NCI-H526 (cell line): ENCODE results near the gene C5orf34.
A peak's percentile ranks its signal among the peaks of the same experiment; 100 is the strongest.
"Not testable (repeated sequence)": the region's sequence is repeated elsewhere in the genome, so short reads cannot be mapped to it uniquely, and the experiment has no call there.

Experiments
- DNase-seq, 2 experiments: peaks; one replicate each; lab custom pipeline; 2025; lab: John Stamatoyannopoulos, UW

Gene C5orf34

GRCh38 chr5:43514816-43515677 lies at the start of gene C5orf34:
TSS of gene C5orf34 (minus strand) at chr5:43515148. CDS start at chr5:43509339, 5,809 bp downstream.
- DNase-seq: peak; percentile 97 to 99

DNA sequence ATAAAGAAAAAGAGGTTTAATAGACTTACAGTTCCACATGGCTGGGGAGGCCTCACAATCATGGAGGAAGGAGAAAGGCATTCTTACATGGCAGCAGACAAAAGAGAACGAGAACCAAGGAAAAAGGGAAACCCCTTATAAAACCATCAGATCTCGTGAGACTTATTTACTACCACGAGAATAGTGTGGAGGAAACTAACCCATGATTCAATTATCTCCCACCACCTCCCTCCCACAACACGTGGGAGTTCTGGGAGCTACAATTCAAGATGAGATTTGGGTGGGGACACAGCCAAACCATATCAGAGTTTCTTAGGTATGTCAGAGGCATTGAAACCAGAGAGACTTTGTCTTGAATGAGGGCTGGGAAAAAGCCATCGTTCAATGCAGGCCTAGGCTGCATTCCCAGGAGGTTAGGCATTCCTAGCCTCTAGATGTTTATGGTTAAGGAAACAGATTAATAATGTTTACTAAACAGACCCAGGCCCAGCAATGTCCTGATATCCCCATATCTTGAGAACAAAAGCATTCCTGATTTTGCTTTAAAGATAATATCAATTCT lies 49.4 kb upstream of the C5orf34 start:
- DNase-seq: no peak

DNA sequence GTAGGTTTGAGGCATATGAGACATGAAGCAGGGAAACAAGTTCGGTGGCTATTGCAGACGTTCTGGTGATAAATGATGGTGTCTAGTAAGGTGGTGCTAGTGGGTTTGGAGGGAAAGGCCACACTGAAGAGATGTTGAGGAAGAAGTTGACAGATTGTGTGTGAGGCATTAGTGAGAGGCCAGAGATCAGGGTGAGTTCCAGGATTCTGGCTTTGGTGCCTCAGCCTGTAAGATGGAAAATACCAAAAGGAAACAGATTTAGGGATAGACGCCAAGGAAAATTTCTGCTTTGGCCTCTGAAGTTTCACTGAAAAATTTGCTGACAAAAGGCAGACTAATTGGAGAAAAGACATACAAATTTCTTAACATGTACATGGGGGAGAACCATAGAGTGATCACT lies 48.4 kb upstream of the C5orf34 start:
- DNase-seq: no peak

DNA sequence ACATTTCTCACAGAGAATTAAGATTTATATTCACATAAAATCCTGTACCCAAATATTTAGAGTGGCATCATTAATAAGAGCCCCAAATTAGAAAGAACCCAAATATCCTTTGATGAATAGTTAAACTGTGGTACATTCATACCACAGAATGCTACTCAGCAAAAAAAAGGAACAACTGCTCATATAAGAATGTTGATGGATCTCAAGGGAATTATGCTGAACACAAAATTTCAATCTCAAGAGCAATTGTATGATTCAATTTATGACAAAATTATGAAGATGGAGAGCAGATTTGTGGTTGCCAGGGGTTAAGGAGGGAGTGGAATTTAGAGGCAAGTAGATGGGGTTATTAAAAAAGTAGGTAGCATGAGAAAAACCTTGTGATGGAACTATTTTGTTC lies 46.4 kb upstream of the C5orf34 start:
- no peak for DNase-seq

DNA sequence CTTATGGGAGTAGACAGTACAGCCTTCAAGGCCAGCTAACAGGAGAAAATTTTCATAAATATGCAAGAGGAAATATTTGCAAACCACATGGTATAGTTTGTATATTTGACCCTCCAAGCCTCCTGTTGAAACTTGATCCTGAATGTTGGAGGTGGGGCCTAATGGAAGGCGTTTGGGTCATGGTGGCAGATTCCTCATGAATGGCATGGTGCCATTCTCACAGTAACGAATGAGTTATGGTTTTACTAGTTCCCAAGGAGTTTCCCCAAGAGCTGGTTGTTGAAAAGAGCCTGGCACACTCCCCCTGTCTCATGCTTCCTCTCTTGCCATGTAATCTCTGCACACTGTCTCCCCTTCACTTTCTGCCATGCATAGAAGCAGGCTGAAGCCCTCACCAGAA lies 45.2 kb upstream of the C5orf34 start:
- DNase-seq: peak; percentile 97

GRCh38 chr5:43556857-43557542 lies 42.1 kb upstream of the C5orf34 start, which contains the start of gene PAIP1:
TSS of gene PAIP1 (minus strand) at chr5:43557077. CDS start at chr5:43556846, 231 bp downstream.
- DNase-seq: peak; percentile 71 to 97

DNA sequence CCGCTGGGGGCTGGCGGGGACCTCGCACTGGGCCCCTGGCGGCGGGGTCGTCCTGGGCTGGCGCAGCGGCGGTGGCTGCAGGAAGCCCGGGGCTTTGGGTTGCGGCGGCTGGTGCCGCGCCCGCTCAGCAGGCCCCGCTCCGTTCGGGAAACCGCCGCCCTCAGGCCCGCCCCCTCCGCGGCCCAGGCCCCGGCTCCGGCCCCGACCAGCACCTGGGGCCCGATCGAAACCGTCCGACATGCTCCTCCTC lies 41.6 kb upstream of the C5orf34 start:
- DNase-seq: not testable (repeated sequence)

DNA sequence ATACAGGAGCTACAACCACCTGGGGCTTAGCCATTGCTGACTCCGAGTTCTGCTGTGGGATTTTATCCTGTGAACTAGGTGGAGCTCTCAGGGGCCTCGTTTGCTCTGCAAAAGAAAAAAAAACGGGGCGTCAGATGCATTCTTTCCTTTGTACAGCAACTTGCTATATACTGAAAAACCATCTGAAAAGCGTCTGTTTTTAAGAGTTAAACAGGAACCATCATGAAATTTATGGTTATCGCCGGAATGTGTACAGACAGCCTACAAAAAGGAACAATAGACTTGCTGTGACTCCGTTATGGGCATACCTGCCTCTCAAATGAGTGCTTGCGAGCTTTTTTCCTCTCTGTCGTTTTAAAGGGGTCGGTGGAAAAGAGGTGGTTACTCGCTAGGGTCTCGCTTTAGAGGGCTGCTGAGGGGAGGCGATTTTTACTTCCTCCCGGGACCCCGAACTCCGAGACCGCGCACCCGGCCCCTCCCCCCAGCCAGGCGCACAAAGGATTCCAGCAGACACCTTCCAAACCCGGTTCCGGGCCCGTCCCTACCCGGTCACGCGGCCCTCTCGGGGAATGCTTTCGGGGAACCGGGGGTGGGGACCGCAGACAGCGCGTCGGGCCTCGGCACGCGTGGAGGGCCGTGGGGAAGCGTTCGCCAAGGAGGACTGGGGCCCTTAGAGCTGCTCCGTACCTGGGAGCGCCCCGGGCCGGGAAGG lies 41.1 kb upstream of the C5orf34 start:
- DNase-seq: peak; percentile 68 to 86

DNA sequence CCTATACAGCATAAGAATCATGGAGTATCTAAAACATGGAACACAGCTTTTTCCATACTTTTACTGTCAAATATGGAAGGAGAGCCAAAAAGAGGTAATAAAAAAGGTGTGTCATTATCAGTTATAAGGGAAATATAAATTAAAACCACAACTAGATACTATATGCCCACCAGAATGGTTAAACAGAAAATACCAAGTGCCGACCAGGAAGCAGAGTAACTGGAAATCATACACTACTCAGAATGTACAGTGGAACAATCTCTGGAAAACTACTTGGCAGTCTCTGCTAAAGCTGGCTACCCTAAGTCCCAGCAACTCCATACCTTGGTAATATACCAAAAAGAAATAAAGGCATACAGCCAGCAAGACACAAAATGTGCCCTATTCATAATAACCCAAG lies 39.5 kb upstream of the C5orf34 start:
- no peak for DNase-seq

DNA sequence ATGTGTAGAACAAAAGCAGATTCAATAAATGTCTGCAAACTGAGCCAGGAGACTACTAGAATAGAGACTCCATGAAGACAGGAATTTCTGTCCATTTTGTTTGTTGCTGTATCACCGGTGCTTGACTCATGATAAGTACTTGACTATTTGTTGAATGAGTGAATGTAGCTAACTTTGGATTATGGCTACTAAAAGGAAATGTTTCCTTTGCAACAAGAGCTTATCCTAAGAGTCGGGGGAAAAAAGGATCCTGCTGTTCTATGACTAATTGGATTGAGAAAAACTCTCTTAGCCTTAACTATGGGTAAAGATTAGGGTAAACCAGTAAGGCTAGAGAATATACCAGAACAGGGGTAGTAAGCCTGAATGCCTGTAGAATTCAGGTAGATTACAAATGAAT lies 38.4 kb upstream of the C5orf34 start:
- no peak for DNase-seq

DNA sequence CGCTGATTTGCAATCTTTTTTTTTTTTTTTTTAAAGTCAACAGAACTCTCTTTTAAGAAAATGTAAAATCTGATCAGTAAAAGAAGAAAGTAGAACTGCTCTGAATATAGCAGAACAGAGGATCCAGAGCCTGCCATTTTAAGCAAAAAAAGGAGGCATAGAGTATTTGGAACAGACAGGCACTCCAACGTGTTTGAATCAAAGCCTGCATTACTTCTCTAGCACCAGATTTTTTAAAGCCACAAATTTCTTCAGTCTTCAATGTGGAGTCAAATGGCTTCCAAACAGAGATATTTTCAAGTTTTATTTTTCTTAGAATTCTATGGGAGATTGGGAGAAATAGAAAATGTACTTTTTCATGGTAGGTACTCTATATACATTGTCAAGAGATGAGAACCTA lies 36.8 kb upstream of the C5orf34 start:
- DNase-seq: no peak

DNA sequence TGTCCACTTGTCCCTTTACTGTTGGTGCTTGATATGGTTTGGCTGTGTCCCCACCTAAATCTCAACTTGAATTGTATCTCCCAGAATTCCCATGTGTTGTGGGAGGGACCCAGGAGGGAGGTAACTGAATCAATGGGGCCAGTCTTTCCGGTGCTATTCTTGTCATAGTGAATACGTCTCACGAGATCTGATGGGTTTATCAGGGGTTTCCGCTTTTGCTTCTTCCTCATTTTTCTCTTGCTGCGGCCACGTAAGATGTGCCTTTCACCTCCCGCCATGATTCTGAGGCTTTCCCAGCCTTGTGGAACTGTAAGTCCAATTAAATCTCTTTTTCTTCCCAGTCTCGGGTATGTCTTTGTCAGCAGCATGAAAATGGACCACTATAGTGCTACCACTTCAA lies 34.3 kb upstream of the C5orf34 start:
- DNase-seq: not testable (repeated sequence)

DNA sequence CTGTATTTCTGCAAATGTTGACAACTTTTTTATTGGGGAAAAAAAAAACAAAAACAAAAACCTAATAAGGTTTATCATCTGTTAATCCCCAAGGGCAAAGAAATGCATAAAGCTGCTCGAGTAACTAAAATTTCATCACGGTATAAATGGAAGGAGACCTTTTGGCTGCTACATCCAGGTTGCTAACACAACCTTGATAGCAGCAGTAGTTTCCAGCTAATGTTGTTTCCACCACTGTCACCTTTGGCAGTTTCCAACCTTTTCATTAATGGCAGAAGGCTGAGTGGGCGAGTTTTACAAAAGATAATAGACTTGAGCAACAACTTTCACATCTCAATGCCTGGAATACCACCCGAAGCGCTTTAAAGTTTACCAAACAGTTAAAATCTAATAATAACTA lies 33.4 kb upstream of the C5orf34 start:
- DNase-seq: no peak

DNA sequence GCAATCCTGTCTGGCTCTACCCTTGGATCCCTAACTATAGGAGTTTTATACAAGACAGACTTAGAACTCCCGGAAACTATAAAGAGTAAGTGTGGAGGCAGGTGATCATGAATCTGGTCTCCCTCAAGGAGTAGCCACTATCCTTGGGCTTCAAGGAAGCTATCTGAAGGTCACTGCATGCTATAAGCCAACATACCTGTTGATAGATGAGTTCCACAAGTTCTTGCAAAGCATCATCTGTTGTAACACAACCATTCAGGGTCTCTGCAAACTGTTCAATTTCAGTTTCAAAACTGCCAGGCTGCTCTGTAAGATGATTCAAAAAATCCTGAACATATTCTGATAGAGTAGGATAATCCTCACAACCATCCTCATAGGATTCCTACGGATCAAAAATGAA lies 32.6 kb upstream of the C5orf34 start:
- DNase-seq: no peak

DNA sequence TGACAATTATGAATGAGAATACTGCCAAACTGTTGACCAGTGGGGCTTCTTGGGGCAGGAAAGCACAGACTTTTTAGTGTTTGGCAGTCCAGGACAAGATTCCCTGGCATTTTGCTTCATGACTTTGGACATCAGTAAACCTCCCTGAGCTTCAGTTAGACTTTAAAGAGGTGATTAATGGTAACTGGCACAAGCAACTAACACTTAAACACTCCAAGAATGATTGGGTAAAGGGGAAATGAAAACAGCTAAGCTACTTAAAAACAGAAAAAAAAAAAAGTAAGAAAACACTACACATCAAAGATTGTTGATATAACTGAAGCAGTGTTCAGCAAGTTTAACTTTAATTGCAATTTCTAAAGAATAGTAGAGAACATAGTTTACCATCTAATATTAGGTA lies 28.5 kb upstream of the C5orf34 start:
- DNase-seq: no peak

- DNase-seq: no peak
These were observed 25.8 kb upstream of the C5orf34 start for GRCh38 chr5:43540746-43541145.

DNA sequence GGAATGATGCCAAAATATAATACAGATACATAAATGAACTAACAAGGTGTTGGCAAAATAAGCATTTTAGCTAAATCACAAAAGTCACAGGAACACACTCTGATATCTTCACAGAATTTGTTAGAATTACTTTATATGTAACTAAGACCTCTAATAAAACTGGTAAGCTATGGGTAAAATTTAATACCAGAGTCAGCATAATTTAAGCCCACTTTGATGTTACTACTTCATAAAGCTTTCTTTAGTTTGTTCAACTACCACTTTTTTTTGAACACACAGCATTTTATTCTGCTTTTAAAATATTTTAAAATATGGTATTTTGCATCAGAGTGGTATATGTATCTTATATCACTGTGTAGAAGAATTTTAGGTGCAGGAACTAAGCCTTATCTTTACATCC lies 22.0 kb upstream of the C5orf34 start:
- no peak for DNase-seq

DNA sequence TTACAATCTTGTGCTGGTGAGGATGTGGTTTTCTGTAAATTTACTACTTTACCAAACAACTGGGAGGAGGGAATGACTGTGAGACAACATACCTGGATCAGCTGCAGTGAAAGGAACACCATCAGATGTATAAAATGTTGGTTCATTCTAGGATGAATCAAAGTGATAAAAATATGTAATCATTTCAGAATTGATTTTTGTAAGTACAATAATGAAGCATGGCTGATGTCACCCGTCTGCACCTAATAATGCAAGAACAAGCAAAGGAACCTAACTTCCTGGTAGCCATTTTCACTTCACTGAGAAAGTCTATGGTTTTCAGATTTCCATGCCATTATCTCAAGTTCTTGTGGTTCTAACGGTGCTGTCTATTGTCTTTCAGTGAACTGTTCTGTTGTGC lies 18.7 kb upstream of the C5orf34 start:
- DNase-seq: no peak

- no peak for DNase-seq
These were observed 15.7 kb upstream of the C5orf34 start for GRCh38 chr5:43530648-43531047.

DNA sequence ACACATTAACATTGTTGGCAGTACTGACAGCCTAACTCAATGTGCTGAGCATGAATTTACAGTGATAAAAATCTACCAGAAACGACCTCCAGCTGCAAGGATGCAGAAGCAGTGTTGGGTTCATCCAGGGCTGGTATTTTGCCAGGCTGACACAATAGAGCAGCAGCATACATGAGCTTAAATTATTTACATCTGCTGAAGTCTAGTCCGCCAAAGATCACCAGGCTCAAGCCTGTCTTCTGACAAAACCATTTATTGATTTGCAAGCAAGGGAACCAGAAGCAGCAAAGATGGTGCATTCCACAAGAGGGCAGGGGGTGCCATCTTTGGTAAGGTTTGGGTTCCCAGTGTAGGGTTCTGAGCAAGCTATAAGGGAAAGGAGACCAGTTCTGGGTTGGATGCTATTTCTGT lies 8.7 kb upstream of the C5orf34 start:
- no peak for DNase-seq

DNA sequence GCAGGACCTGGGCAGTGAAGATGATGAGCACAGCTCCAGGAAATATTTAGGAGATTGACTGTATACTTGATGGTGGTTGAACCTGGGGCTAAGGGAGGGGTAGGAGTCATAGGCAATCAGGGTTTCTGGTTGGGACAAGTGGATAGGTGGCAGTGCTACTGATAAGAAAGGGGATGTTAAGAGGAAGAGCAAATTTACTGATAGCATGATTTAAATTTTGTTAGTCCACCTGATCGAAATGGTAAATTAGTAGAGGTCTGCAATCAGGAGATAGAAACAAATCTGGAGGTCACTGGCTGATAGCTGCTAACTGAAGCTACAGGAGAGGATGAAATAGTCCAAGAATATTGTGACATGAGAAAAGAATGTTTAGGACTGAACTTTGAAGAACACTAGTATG lies 5.7 kb upstream of the C5orf34 start:
- no peak for DNase-seq

DNA sequence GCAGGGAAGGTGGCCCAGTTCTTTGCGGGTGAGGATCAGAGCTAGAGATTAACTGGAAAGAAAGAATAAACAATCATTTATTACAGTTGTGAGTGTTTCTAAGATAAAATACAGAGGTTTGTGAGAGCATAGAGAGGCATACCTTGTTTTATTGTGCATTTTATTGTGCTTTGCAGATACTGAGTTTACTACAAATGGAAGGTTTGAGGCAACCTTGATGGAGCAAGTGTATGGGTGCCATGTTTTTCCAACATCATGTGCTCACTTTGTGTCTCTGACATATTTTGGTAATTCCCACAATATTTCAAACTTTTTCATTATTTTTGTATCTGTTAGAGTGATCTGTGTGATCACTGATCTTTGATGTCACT lies 715 bp upstream of the C5orf34 start:
- no peak for DNase-seq

GRCh38 chr5:43514471-43514815 lies 505 bp downstream of the C5orf34 start:
- peak in 1 of 2 experiments; percentile 73 for DNase-seq
